SK-N-SH (cell line): Measurements from ENCODE around the gene ZNF484. TPM values are rescaled to one million over a fixed set of nuclear protein-coding genes. Genes with fewer than 3 reads are reported as not detected.

ENCODE experiments used
- CTCF ChIA-PET: fragments of 300-600, 350-600 bp; formaldehyde crosslinking; extraction: SDS; loops from one replicate; lab custom pipeline; 2021; lab: Yijun Ruan, JAX
- POLR2A ChIA-PET: fragments of 350-600 bp; sonication (Branson Sonifier 250); formaldehyde crosslinking; extraction: SDS; loops from one replicate; lab custom pipeline; 2020; ENCODE audit warnings: antibody characterized with exemption, inconsistent platforms; lab: Yijun Ruan, JAX
- DNase-seq: peaks from one replicate; pipeline ENCODE4 v3.0.0; 2012
- H2AFZ ChIP-seq: fragments of 200-600 bp; sonication (generic); 2 replicates; pipeline ENCODE4 v1.8.1; 2016; ENCODE audit warnings: antibody characterized with exemption, mild to moderate bottlenecking, low read depth
- H3F3A ChIP-seq: fragments of 200-600 bp; sonication (generic); replicated peaks from 2 replicates; pipeline ENCODE3; 2016; ENCODE audit warnings: antibody characterized with exemption, mild to moderate bottlenecking; ENCODE audit not compliant: insufficient read depth
- H3K27ac ChIP-seq, 2 experiments: fragments of 200-500 bp in 1 of 2; fragments of 200-600 bp in 1 of 2; sonication (Bioruptor generic) in 1 of 2; sonication (generic), shearing (Covaris generic) in 1 of 2; 2 replicates each; pipeline versions ENCODE4 v1.5.1 to v1.6.1; 2014 to 2016; ENCODE audit warnings: low read depth in 2 of 2, inconsistent platforms in 1 of 2, low read length in 1 of 2, mild to moderate bottlenecking in 1 of 2, mixed read lengths in 1 of 2
- H3K27me3 ChIP-seq: fragments of 200-600 bp; sonication (generic), shearing (Covaris generic); 2 replicates; pipeline ENCODE4 v1.6.1; 2016; ENCODE audit warnings: mixed run types; ENCODE audit not compliant: insufficient read depth
- H3K36me3 ChIP-seq, 2 experiments: fragments of 200-500 bp in 1 of 2; fragments of 200-600 bp in 1 of 2; sonication (Bioruptor generic) in 1 of 2; sonication (generic) in 1 of 2; replicated peaks in 1 of 2; 2 replicates each; pipeline versions ENCODE3 to v1.5.1; 2014 to 2016; ENCODE audit warnings: low read length in 1 of 2, mild to moderate bottlenecking in 1 of 2; ENCODE audit not compliant: insufficient read depth in 2 of 2, control insufficient read depth in 1 of 2
- H3K4me1 ChIP-seq, 2 experiments: fragments of 200-500 bp in 1 of 2; fragments of 200-600 bp in 1 of 2; sonication (Bioruptor generic) in 1 of 2; sonication (generic), shearing (Covaris generic) in 1 of 2; 2 replicates each; pipeline versions ENCODE4 v1.5.1 to v1.6.1; 2014 to 2016; ENCODE audit warnings: low read depth in 1 of 2, low read length in 1 of 2, mixed run types in 1 of 2; ENCODE audit not compliant: insufficient read depth in 2 of 2, control insufficient read depth in 1 of 2
- H3K4me2 ChIP-seq: fragments of 200-600 bp; sonication (generic), shearing (Covaris generic); 2 replicates; pipeline ENCODE4 v1.6.1; 2017; ENCODE audit warnings: mixed run types
- H3K4me3 ChIP-seq, 2 experiments: fragments of 200-500 bp in 1 of 2; fragments of 200-600 bp in 1 of 2; sonication (Bioruptor generic) in 1 of 2; sonication (generic), shearing (Covaris generic) in 1 of 2; 2 replicates each; pipeline versions ENCODE4 v1.5.1 to v1.8.1; 2014 to 2016; ENCODE audit warnings: low read depth in 2 of 2, inconsistent platforms in 1 of 2, low read length in 1 of 2, mild to moderate bottlenecking in 1 of 2, mixed read lengths in 1 of 2, moderate library complexity in 1 of 2
- H3K79me2 ChIP-seq: fragments of 200-600 bp; sonication (generic); 2 replicates; pipeline ENCODE4 v1.8.1; 2017; ENCODE audit warnings: mild to moderate bottlenecking; ENCODE audit not compliant: insufficient read depth
- H3K9ac ChIP-seq: fragments of 200-600 bp; sonication (generic); 2 replicates; pipeline ENCODE4 v1.6.1; 2017; ENCODE audit warnings: mixed run types
- H3K9me2 ChIP-seq: fragments of 200-600 bp; sonication (generic); 2 replicates; pipeline ENCODE4 v1.6.1; 2017; ENCODE audit warnings: mixed run types
- H3K9me3 ChIP-seq: fragments of 200-600 bp; sonication (generic); 2 replicates; pipeline ENCODE4 v1.6.1; 2017; ENCODE audit warnings: mixed run types, mild to moderate bottlenecking, moderate library complexity
- H4K20me1 ChIP-seq: fragments of 200-600 bp; sonication (generic); 2 replicates; pipeline ENCODE4 v1.6.1; 2017; ENCODE audit warnings: mild to moderate bottlenecking, mixed run types; ENCODE audit not compliant: insufficient read depth
- CHD2 ChIP-seq: fragments of 150-350 bp; IDR thresholded peaks from 2 replicates; pipeline ENCODE4 v1.6.1; 2018; ENCODE audit warnings: low read length; ENCODE audit not compliant: partially characterized antibody
- CTCF ChIP-seq: fragments of 200-600 bp; sonication (generic); IDR thresholded peaks from 2 replicates; pipeline ENCODE4 v1.6.1; 2017; ENCODE audit warnings: antibody characterized with exemption, mild to moderate bottlenecking, moderate library complexity
- ELF1 ChIP-seq: IDR thresholded peaks from 2 replicates; pipeline ENCODE4 v1.4.0; 2012
- EP300 ChIP-seq, 2 experiments: IDR thresholded peaks; 2 replicates each; pipeline versions ENCODE4 v1.4.0 to v1.6.1; 2012; ENCODE audit warnings: borderline replicate concordance in 1 of 2, low read depth in 1 of 2, low read length in 1 of 2
- GABPA ChIP-seq: IDR thresholded peaks from 2 replicates; pipeline ENCODE4 v1.4.0; 2012; ENCODE audit warnings: low read depth, mild to moderate bottlenecking
- IRF3 ChIP-seq: fragments of 150-350 bp; IDR thresholded peaks from 2 replicates; pipeline ENCODE4 v1.6.1; 2016; ENCODE audit warnings: mild to moderate bottlenecking, low read depth, low read length
- JUND ChIP-seq: IDR thresholded peaks from 2 replicates; pipeline ENCODE4 v1.4.0; 2012
- MAX ChIP-seq: IDR thresholded peaks from 2 replicates; pipeline ENCODE4 v1.4.0; 2012; ENCODE audit warnings: low read depth
- NFIC ChIP-seq: IDR thresholded peaks from 2 replicates; pipeline ENCODE4 v1.4.0; 2012; ENCODE audit warnings: borderline replicate concordance
- NRF1 ChIP-seq: IDR thresholded peaks from 2 replicates; pipeline ENCODE4 v1.6.1; 2012; ENCODE audit warnings: low read depth, mild to moderate bottlenecking, low read length
- PBX3 ChIP-seq: IDR thresholded peaks from 2 replicates; pipeline ENCODE4; 2012
- POLR2AphosphoS5 ChIP-seq: IDR thresholded peaks from 2 replicates; pipeline ENCODE4 v1.6.1; 2012; ENCODE audit warnings: low read depth, low read length
- RAD21 ChIP-seq: IDR thresholded peaks from 2 replicates; pipeline ENCODE4 v1.6.1; 2012; ENCODE audit warnings: mild to moderate bottlenecking, low read length
- RXRA ChIP-seq: IDR thresholded peaks from 2 replicates; pipeline ENCODE4 v1.4.0; 2012; ENCODE audit warnings: low read depth, mild to moderate bottlenecking, borderline replicate concordance
- SIN3A ChIP-seq: IDR thresholded peaks from 2 replicates; pipeline ENCODE4 v1.6.1; 2012; ENCODE audit warnings: low read depth, mild to moderate bottlenecking, low read length, moderate library complexity, borderline replicate concordance
- SMC3 ChIP-seq: IDR thresholded peaks from 2 replicates; pipeline ENCODE4 v1.6.1; 2012; ENCODE audit warnings: low read depth, low read length, improper control_type of control experiment
- TCF12 ChIP-seq: IDR thresholded peaks from 2 replicates; pipeline ENCODE4 v1.4.0; 2012
- USF2 ChIP-seq: fragments of 150-350 bp; IDR thresholded peaks from 2 replicates; pipeline ENCODE4 v1.6.1; 2017; ENCODE audit warnings: antibody characterized with exemption, low read length, low read depth, borderline replicate concordance
- YY1 ChIP-seq: IDR thresholded peaks from 2 replicates; pipeline ENCODE4 v1.4.0; 2012; ENCODE audit warnings: low read depth, mild to moderate bottlenecking
- ZBTB33 ChIP-seq: IDR thresholded peaks from 2 replicates; pipeline ENCODE4 v1.4.0; 2012; ENCODE audit warnings: low read depth, borderline replicate concordance
- WGBS: methylation state at CpG from one replicate; pipeline ENCODE4 v1.1.6; 2017; ENCODE audit warnings: low lambda C conversion rate; 5-methylcytosine and 5-hydroxymethylcytosine counted together
- polyA plus RNA-seq, 3 experiments: library from polyadenylated mRNA; depleted of rRNA; stranded (reverse); fragments of >200 nt; gene quantifications; 2 replicates each; pipeline ENCODE4 v1.2.3, GENCODE V29; 2012

ZNF484 gene
- polyA plus RNA-seq, 1 of the 3 experiments (the other 2 are of a cell fraction) = 0.79 TPM

GRCh38 chr9:92920437-92920836 lies 42.6 kb upstream of the ZNF484 start:
- H4K20me1 ChIP-seq = no peaks in the 10 kb centered on the region

More at GRCh38 chr9:92920437-92920836, 42.6 kb upstream of the ZNF484 start:
- H3K9ac ChIP-seq = no peak overlapping the region
- DNase-seq = no peak
- no peaks in the 10 kb centered on the region for H3K79me2 ChIP-seq
- H3K4me3 ChIP-seq = no peak overlapping the region
- no peak overlapping the region for H3K4me2 ChIP-seq
- POLR2A ChIA-PET = interaction anchor here (0.6 kb wide), 1 partner anchor 23 kb away, joined by 3 read pairs; no protein-coding TSS in a partner anchor
- 79% methylated on average over 1 of the region's 1 CpG for WGBS
- H3K9me2 ChIP-seq = no peaks in the 10 kb centered on the region
- no peaks in the 10 kb centered on the region for H3K27me3 ChIP-seq
- no peaks in the 10 kb centered on the region; a peak in 1 of 4 replicates for H3K4me1 ChIP-seq
- no peak for TF ChIP-seq IRF3
- TF ChIP-seq NRF1 = no peak
- no peak for TF ChIP-seq SIN3A
- no peak for TF ChIP-seq RAD21
- no peak for TF ChIP-seq POLR2AphosphoS5
- TF ChIP-seq CHD2 = no peak
- TF ChIP-seq CTCF = no peak
- no peak for TF ChIP-seq EP300 (IDR thresholded peaks at IDR 0.05; ENCODE audit: borderline replicate concordance in 1 of 2, low read depth in 1 of 2, low read length in 1 of 2)
- TF ChIP-seq GABPA = no peak
- TF ChIP-seq YY1 = no peak
- TF ChIP-seq ELF1 = no peak
- TF ChIP-seq RXRA = no peak
- no peak for TF ChIP-seq NFIC
- no peak for TF ChIP-seq USF2
- no peak for TF ChIP-seq PBX3
- no peak for TF ChIP-seq TCF12
- no peak for TF ChIP-seq SMC3
- TF ChIP-seq MAX = no peak
- TF ChIP-seq JUND = no peak
- no peak for TF ChIP-seq ZBTB33
- TF ChIP-seq, all 33 proteins: peak for 0
- CTCF ChIA-PET = interaction anchor here (0.7 to 1.5 kb wide), 2 partner anchors 83 to 780 kb away, joined by 3 to 4 read pairs; no protein-coding TSS in a partner anchor
- Histone ChIP-seq H3K27ac (no peak overlapping the region), H3K9me3 (no peaks in the 10 kb centered on the region), H3K36me3 (no peaks in the 10 kb centered on the region), H2AFZ (no peak overlapping the region), H3F3A (no peaks in the 10 kb centered on the region)
